GM18519 (cell line): ENCODE measurements around the gene EPN2.

Source experiments
- ATAC-seq: cut with Tn5 transposase; IDR thresholded peaks from one replicate; pipeline ENCODE4 v1.9.1; 2021; ENCODE audit warnings: mild to moderate bottlenecking, moderate library complexity; ENCODE audit not compliant: unreplicated experiment, low FRiP score

EPN2 gene

DNA sequence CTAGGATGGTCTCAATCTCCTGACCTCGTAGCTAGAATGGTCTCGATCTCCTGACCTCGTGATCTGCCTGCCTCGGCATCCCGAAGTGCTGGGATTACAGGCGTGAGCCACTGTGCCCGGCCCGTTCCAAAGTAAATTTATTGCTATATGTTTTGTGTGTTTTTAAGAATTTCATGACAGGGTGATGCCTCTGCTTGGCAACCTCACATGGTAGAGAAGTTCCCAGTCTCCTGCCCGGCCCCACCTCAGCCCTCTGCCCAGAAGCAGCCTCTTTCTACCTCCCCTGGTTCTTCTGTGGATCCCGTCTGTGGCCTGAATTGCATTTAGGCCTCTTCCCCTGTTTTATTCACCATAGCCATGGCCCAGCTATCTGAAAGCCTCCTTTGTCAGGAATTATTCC lies 70.4 kb downstream of the EPN2 start:
- ATAC-seq: no peak

DNA sequence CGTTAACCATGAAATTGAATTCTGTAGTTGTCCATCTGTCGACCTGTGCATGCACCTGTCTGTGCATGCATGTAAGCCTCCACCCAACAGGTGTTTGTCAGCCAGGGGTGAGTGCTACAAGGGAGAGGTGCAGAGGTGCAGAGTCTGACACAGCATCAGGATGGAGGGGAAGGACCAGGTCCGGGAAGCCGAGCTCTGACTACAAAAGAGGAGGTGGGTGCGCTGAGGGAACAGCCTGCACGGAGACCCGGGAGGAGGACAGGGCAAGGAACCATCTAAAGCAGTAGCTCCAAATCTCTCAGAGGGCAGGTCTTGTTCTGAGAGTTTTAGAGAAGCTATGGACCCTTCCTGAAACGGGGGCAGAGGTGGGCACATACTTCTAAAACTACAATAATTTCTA lies 71.2 kb downstream of the EPN2 start:
- no peak for ATAC-seq

DNA sequence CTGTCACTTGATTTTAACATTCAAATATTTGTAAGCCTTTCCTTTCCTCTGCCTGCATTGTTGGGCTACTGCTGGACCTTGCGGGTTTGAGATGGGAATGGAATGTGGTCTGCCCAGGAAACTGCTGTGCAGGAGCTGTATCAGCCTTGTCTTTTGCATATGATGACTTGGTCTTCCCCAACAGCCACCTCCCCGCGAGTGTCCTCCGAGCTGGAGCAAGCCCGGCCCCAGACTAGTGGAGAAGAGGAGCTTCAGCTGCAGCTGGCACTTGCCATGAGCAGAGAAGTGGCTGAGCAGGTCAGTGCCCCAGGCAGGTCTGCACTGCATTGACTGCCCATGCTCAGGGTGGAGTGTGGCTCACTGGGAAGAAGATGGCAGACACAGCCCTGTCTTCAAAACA lies 72.5 kb downstream of the EPN2 start:
- no peak for ATAC-seq

GRCh38 chr17:19310151-19310550 lies 73.0 kb downstream of the EPN2 start:
- ATAC-seq: no peak

DNA sequence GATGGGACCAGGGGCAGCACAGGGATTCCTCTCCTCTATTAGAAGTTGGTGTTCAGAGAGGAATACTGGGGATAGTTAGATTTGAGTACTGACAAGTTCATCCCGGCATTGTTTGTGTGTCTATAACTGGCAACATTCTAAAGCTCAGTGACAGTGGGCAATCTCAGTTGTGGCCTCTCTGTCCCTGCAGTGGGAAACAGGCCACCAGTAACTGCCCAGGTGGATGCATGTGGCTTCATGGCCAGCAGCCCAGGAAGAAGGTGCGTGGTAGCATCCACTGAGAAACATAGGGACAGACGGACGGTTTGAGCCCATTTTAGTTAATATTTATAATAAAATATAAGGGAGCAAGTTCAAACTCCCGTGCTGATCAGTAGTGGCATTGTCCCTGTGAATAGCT lies 73.8 kb downstream of the EPN2 start:
- ATAC-seq: no peak

- ATAC-seq: no peak
These were observed 74.5 kb downstream of the EPN2 start for GRCh38 chr17:19311421-19312215.

DNA sequence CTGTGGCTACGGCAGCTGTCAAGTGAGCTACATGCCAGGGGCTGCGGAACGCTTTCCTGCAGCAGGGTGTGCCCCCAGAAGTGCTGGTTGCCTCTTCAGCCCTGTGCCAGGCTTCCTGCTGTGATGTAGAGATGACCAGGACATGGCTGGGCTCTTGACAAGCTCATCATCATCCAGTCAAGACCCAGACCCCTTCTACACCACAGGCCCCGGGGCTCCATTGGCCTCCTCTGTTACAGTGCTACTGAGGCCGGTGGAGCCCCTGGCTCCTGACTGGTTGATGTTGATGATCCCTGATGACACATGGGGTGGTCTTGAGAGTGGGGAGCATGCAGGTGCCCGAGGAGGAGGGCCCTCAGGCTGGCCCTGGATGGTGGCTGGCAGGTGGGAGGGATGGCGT lies 75.2 kb downstream of the EPN2 start:
- no peak for ATAC-seq

- no peak for ATAC-seq
These were observed 76.0 kb downstream of the EPN2 start for GRCh38 chr17:19313066-19313745.

DNA sequence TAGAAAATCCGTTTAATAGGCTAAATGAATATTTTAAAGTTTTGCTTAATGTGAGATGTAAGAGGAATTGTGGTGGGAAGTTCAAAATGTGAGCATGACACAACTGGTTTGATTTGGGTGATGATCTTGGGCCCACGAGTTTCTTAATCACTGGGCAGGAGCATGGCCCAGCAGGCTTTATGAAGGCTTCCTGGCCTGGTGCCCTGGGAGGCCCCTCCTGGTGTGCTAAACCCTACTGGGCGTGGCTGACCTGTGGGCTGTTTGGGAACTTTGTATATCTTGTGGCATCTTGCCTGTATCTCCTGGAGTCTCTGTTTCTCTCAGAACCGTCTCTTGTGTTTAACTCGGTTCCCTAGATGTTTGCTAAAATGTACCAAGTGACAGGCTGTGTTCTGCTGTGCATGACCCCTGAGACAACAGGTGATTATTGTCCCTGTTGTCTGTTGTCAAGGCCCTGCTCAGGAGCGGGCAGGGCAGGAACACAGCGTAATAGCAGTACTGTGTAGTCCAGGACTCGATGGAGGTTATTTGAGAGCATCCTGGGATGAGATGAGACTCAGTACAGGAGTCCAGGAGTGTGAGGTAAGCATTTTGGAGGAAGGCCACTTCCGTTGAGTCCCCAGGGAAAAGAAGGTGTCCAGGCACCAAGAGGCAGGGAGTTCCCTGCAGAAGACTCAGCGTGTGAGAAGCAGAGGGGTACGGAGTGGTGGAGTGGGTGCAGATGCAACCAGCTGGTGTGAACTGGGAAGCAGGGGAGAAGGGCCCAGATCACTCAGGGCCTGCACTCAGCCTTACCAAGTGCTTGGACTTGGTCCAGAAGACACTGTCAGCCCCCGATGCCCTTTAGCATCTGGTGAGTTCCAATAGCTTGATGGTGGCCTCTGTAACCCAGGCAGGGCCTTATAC lies 76.8 kb downstream of the EPN2 start:
- no peak for ATAC-seq

DNA sequence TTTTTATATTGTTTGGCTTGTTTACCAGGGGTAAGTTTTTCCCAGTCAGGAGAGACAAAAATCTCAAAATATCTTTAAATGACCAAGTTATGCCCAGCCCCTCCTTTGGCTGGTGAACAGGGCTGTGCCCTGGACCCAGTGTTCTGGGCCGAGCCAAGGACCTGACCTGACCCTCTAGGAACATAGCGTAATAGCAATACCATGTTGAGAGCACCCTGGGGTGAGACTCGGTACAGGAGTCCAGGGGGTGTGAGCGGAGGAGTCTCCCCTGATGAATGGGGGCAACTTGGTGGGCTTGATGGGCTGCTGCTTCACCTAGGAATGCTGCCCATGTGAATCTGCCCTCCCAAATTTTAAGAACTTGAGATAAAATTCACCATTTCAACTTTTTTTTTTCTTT lies 77.9 kb downstream of the EPN2 start:
- no peak for ATAC-seq

- no peak for ATAC-seq
These were observed 79.7 kb downstream of the EPN2 start for GRCh38 chr17:19316761-19317358.

- peak; percentile 47 for ATAC-seq
These were observed 80.4 kb downstream of the EPN2 start for GRCh38 chr17:19317359-19318095.

DNA sequence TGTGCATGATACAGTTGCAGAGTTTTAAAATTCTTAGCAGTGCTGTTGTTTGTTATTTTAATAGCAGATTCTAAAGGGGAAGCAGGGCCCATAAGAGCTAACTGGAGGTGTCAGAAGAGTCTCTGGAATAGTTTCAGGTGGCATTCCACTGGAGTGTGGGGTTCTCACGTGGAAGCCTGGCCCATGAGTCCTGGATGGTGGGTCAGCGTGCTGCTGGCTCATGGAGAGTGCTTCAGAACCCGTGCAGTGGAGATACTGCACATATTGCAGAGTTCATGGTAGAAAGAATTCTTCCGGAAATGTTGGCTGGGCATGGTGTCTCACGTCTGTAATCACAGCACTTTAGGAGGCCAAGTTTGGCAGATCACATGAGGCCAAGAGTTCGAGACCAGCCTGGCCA lies 81.4 kb downstream of the EPN2 start:
- ATAC-seq: no peak

DNA sequence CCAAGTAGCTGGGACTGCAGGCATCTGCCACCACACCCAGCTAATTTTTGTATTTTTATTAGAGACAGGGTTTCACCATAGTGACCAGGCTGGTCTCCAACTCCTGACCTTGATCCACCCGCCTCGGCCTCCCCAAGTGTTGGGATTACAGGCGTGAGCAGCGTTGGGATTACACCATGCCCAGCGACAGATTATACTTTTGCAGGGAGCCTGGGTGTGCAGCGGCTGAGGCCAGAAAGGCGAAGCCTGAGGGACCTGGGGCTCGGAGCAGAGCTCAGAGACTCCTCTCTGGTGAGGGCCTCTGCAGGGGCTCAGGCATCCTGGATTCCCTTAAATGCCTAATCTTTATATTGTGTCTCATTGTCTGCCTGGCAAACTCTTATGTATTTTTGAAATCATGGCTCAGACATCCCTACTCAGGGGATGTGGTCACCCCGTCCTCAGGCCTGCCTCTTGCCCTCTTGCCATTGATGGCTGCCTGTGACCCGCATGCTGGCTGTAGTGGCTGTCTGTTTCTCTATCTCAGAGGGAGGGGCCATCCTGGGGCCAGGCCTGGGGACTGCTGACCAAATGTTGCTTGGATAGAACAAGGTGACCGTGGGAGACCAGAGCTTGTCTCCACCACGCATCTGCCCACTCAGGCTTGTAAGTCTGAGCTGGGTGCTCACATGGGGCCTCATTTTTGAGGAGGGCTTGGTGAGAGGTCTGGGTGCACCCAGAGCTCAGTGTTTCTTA lies 82.8 kb downstream of the EPN2 start:
- no peak for ATAC-seq

GRCh38 chr17:19320876-19321275 lies 83.7 kb downstream of the EPN2 start:
- no peak for ATAC-seq

DNA sequence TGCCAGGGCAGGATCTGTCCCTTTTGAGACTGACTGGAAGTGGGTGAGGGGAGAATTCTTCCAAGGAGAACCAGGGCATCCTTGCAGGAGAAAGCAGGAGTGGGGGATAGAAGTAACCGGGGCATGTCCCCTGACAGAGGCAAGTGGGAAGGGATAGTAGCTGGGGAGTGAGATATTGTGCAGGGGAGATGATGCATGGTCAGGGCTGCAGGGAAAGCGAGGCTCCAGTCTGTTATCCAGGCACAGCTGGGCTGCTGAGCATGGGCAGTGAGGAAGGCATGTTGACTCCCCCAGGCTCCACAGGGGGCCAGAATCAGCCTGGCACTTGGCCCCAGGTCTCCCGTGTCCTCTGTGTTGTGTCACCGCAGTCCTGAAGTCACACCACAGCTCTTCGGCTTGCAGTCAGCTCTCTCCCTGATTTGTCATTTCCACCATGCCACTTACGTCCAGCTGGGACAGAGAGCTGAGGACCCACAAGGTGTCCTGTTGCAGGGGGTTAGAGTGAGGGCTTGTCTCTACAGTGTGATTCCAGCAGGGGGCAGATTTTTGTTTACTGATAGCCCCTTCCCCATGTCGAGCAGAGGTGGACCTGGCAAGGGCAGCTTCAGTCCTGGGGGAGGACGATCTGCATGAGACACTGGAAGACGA lies 84.4 kb downstream of the EPN2 start:
- no peak for ATAC-seq

GRCh38 chr17:19322129-19322505 lies 85.0 kb downstream of the EPN2 start:
- no peak for ATAC-seq

GRCh38 chr17:19322861-19323260 lies 85.7 kb downstream of the EPN2 start:
- ATAC-seq: no peak

DNA sequence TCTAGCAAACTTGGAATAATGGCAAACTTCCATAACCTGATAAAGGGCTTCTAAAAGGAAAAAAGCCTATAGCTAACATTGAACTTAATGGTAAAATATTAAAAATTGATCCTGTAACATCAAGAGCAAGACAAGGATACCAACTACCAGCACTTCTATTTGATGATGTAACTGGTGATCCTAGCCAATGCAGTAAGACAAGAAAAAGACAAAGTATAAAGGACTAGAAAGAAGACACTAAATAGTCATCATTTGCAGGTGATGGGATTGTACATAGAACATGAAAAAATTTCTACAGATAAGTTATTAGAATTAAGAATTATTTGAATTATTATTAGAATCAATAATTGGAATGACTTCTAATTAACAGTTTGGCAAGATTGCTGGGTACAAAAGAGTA lies 88.4 kb downstream of the EPN2 start:
- ATAC-seq: no peak
